Measurements from ENCODE around the gene RNPEP. TPM values are rescaled to one million over a fixed set of nuclear protein-coding genes. Genes with fewer than 3 reads are reported as not detected.

Gene RNPEP
- total RNA-seq, 4 donors from 2014 or later = 44.6 to 129 (median 72.2) TPM

DNA sequence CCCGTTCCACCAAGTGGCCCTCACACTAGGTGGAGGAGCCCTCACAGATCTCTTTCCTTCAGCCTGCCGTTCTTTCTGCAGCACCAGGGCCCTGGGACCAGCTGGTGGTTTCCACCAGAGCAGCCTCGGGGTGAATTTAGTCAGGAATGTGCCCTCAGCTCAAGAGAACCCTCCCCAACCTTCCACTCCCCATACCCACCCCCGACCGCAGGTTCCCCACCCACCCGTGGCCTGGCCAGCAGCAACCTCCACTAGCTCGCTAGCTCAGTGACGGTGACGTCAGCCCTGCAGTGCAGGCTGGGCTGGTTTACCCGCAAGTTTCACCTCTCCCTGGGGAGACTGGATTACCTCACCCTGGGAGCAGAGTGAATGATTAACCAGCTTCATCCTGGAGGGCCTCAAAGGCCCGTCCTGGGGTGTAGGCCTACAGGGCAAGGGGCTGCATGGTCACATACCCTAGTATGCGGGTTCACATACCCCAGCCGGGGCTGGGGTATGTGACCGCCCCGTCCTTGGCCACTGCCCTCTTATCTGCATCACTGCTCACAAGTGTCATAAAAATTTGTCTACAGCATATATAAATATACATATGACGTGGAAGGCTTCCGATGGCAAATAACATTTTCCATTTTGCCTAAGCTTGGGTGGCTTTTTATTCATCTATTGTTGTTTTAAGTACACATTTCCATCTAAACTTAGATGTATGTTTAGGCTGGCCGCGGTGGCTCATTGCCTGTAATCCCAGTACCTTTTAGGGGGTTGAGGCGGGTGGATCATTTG is 52.4 kb downstream of the RNPEP start:
- TF ChIP-seq CTCF (IDR thresholded peaks at IDR 0.05) = no peak
- TF ChIP-seq POLR2A (IDR thresholded peaks at IDR 0.05) = no peak
- 54 to 62% methylated on average over 11 to 12 of the region's 20 CpGs for WGBS, 2 donors
- intact Hi-C loops (cut with DNase I) = no loop called here

DNA sequence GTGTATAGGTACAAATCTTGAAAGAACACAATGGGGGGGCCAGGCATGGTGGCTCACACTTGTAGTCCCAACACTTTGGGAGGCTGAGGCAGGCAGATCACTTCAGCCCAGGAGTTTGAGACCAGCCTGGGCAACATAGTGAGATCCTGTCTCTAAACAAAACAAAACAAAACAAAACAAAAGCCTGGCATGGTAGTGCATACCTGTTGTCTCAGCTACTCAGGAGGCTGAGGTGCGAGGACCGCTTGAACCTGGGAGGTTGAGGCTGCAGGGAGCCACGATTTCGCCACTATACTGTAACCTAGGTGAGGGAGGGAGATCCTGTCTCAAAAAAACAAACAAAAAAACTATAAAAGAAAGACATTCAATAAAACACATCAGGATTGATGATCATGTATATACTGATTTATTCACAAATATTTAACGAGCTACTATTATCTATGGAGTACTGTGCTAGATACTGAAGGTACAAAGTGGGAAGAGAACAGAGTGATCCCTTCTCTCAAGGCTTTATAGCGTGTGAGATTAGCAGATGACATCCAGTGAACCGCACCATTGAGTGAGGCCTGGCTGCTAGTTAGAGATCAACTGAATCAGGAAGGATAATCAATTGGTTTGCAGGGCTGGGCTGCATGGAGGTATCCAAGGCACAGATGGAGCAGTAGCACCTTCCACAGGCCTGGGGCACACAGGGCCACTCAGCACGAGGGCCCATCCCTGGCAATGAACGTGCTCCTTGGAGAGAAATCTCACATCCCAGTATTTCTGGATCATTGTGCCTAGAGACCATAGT is 54.3 kb downstream of the RNPEP start:
- no peak for TF ChIP-seq POLR2A (IDR thresholded peaks at IDR 0.05)
- no peak for TF ChIP-seq CTCF (IDR thresholded peaks at IDR 0.05)
- intact Hi-C loops (cut with DNase I) = no loop called here
- DNase-seq = no peak
- peaks cover 3 to 38% (median 13%) of the 10 kb centered on the region in 3 donors for H3K4me1 ChIP-seq
- peak overlapping the region in 1 of 4 donors; percentile 83 for H3K27ac ChIP-seq
- H3K4me3 ChIP-seq = no peak overlapping the region
- H3K9me3 ChIP-seq = no peaks in the 10 kb centered on the region
- no peaks in the 10 kb centered on the region for H3K36me3 ChIP-seq
- WGBS, 2 donors = 86 to 88% methylated on average over 9 of the region's 9 CpGs
- H3K27me3 ChIP-seq = no peaks in the 10 kb centered on the region

More for the DNA sequence above, 52.4 kb downstream of the RNPEP start:
- Histone ChIP-seq H3K27ac (peak overlapping the region; percentile 66 to 89 (median 80)), H3K4me3 (peak overlapping the region in 1 of 4 donors; percentile 7), H3K9me3 (no peaks in the 10 kb centered on the region), H3K4me1 (peaks cover 3 to 33% (median 13%) of the 10 kb centered on the region in 3 donors), H3K27me3 (no peaks in the 10 kb centered on the region), H3K36me3 (no peaks in the 10 kb centered on the region)
- DNase-seq = no peak

- peaks cover 3 to 48% (median 13%) of the 10 kb centered on the region in 3 donors for H3K4me1 ChIP-seq
- DNase-seq = no peak
- TF ChIP-seq CTCF (IDR thresholded peaks at IDR 0.05) (no peak), POLR2A (IDR thresholded peaks at IDR 0.05) (no peak)
- 76 to 92% methylated on average over 4 of the region's 4 CpGs for WGBS, 2 donors
- H3K4me3 ChIP-seq = no peak overlapping the region
- H3K27ac ChIP-seq = peak overlapping the region in 2 of 4 donors; percentile 27 to 44
- intact Hi-C loops (cut with DNase I) = no loop called here
- no peaks in the 10 kb centered on the region for H3K27me3 ChIP-seq
- H3K9me3 ChIP-seq = no peaks in the 10 kb centered on the region
- H3K36me3 ChIP-seq = no peaks in the 10 kb centered on the region
Observed at GRCh38 chr1:202037706-202038296, 55.4 kb downstream of the RNPEP start.

DNA sequence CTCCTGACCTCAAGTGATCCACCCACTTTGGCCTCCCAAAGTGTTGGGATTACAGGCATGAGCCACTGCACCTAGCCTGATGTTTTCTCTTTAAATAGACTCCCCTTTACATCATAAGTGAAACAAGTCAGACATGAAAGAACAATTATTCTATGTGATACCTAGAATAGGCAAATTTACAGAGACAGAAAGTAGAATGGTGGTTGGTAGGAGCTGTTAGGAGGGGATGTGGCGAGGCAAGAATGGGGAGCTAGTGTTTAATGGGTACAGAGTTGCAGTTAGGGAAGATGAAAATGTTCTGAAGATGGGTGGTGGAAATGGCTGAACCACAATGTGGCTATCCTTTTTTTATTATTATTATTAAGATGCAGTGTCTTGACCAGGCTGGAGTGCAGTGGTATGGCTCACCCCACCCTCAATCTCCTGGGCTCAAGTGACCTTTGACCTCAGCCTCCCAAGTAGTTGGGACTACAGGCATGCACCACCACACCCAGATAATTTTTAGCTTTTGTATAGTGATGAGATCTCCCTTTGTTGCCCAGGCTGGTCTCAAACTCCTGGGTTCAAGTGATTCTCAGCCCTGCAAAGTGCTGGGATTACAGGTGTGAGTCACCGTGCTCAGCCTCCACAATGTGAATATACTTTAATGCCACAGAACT is 56.4 kb downstream of the RNPEP start:
- Histone ChIP-seq H3K9me3 (no peaks in the 10 kb centered on the region), H3K4me1 (peaks cover 3 to 56% (median 13%) of the 10 kb centered on the region in 3 donors), H3K4me3 (no peak overlapping the region), H3K36me3 (no peaks in the 10 kb centered on the region), H3K27me3 (no peaks in the 10 kb centered on the region), H3K27ac (no peak overlapping the region)
- WGBS, 2 donors = 80 to 82% methylated on average over 2 of the region's 2 CpGs
- TF ChIP-seq POLR2A (IDR thresholded peaks at IDR 0.05) (no peak), CTCF (IDR thresholded peaks at IDR 0.05) (no peak)
- DNase-seq = no peak
- intact Hi-C loops (cut with DNase I) = no loop called here
